H4 (cell line): Measurements from ENCODE around the gene ABLIM2. TPM values are rescaled to one million over a fixed set of nuclear protein-coding genes. Genes with fewer than 3 reads are reported as not detected.

ENCODE experiments used
- DNase-seq: peaks from one replicate; pipeline ENCODE4 v3.0.0-alpha.2; 2015; ENCODE audit warnings: low spot score
- total RNA-seq: library from RNA; depleted of rRNA; stranded (reverse); fragments of >200 nt; shearing (Covaris generic); gene quantifications from 2 replicates; pipeline ENCODE4 v1.2.3, GENCODE V29; 2014

ABLIM2 gene
- total RNA-seq, 1 experiment from 2014 or later: 0.29 TPM

DNA sequence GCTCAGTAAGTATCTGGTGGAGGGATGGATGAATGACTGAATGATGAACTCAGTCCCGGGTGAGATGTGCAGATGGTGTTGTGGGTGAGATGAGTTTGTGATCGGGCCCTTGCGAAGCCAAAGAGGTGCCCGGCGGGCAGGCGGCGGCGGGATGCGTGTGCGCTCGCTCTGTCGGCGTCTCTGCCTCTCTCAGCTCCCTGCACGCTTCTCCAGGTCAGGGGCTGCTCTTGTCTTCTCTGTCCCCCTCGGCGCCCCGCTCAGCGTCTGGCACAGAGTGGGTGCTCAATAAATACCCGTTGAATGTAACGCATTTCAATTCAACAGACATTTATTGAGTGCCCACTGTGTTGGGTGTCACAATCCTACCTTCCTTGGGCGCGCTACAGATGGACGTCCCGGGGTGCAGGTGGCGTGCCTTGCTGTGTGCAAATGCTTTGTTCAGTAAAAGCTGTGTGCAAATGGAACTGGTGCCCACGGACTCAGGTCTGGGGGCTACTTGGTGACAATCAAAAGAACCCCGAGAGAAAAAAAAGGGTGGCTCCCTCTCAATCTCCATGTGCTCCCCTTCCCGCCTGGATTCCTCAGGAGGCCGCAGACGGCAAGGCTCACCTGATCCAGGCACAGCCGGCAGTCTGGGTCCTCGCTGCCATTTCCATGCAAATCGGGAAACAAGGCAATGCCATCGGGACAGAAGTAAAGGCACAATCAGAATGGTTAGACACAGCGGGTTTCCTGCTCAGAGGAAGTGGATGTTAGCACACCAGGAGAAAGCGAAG, 153.4 kb downstream of the ABLIM2 start:
- no peak for DNase-seq

DNA sequence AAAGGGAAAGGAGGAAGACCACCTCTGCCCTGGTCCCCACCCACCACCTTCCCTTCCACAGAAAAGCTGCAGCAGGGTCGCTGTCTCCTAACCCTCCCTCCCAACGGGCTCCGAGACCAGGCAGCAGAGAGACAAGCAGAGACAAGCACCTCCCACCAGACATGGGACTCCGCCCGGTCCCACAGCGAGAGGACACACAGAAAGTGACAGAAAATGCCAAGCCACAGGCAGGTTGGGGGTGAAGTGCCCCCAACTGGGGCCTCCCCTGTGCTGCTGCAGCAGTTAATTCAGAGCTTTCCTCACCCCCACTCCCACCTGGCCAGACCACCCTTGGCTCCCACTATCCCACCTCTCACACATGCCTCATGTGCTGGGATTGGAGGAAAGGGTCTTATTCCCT, 154.5 kb downstream of the ABLIM2 start:
- no peak for DNase-seq

DNA sequence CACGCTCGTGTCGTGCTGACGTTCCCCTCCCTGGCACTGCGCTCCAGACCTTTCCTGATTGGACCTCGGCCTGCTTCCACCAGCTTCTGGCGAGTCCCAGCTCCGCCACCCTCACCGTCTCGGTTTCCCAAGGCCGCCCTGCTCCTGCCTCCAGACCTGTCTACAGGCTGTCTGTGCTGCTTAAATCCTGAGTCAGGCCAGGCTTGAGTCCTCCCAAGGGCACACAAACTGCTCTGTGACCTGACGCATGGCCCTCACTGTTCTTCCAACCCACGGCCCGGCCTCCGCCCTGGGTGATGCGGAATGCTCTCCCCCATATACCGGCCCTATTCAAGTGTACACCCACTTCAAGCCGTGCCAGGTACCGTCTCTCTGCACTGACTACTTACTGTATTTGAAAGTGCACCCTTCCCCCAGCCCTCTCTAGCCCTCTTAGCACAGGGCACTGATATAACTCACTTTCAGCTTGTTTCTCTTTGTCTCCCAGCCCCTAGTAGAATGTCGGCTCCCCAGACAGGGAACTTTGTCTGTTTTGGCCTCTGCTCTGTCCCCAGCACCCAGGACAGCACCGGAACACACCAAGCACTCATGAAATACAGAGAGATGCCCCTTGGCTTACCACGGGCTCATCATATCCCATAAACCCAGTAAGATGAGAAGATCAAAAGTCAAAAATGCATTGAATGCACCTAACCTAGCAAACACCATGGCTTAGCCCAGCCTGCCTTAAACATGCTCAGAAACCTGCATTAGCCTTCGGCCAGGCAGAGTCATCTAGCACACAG, 155.9 kb downstream of the ABLIM2 start:
- DNase-seq: no peak

DNA sequence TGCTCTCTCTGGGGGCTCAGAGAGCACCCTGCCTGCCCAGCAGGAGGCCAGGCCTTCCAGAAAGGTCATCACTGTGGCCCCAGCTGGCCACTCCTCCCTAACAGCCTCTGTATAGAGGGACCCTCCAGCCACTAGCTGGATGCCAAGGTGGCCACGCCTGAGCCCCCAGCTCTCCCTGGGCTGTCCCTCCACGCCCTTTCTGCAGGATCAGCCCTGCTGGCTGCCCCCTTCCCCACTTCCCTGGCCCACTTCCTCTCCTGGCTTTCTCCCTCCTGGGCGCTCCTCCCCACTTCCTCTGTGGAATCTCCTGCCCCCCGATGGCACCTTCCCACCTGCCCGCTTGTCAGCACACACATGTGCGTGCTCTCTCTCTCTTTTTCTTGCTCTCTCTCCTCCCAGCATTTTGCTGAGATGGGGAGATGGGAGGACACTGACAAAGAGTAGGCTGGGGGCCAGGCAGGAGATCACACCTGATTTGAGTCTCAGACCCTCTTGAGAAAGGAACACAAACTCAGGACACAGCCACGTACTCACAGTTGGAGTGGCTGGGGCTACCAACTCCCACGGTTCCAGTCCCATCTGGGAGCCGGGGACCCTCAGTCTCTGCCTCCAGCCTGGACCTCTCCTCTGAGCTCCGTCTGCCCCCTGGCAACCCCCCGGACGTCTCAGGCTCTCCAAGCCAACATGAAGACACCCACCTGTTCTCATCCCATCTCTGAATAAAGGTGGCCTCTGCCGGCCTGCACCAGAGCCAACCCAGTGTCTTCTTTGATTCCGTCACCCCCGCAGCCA, 156.9 kb downstream of the ABLIM2 start:
- DNase-seq: no peak

DNA sequence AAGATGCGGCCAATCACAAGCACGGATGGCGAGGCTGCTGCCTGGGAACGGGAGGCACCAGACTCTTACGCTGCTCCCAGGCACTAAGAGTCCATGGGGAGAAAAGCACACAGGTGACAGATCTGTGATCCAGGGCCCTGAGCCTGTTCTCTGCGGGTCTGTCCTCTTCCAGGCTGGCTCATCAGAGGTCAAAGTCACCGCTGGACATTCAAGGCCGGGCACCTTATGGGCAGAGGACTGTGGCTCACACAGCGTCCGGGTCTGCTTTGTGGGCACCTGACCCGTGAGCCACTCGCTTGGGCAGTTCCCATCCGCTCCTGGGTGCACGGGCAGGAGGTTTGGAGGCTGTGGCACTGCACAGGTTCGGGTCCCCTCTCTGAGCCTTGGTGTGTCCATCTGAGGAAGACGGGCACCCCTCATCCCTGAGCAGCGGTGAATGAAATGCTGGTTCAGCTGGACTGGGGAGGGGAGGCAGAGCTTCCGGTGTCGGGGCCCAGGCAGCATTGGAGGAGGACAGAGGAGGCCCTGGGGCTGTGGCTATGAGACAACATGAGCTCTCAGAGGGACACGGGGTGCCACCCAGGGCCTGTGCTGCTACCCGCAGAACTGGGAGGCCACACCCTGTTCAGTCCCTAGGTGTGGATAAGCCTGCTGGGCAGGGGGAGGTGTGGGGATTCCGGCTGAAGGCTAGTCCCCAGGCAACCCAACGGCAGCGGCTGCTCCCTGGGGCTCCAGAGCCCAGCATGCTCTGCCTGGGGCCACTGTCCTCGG, 157.7 kb downstream of the ABLIM2 start:
- DNase-seq: no peak

DNA sequence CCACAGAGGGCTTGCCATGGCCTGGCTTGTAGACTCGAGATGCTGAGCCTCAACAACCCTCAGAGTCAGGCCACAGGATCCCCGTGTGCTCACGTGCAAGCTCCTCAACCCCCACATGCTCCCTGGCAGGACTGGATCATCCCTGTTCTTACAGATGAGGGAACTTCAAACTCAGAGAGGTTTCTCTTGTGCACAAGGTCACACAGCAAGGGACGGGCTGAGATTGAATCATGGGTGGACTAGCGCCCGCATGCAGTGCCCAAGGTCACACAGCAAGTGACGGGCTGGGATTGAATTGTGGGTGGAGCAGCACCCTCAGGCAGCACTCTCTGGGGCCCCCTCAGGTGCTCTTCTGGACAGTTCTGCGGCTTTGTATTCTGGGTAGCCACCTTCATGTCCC, 158.4 kb downstream of the ABLIM2 start:
- DNase-seq: no peak

DNA sequence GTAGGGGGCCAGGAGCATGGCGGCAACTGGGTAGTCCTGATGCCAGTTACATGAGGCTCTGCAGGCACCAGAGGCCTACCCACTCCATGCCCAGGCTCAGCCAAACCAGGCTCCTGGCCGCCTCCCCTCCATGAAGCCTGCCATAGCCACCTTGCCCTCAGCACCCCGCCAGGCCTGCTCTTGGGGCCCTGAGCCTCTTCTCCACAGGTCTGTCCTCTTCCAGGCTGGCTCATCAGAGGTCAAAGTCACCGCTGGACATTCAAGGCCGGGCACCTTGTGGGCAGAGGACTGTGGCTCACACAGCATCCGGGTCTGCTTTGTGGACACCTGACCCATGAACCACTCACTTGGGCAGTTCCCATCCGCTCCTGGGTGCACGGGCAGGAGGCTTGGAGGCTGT, 158.9 kb downstream of the ABLIM2 start:
- DNase-seq: no peak

DNA sequence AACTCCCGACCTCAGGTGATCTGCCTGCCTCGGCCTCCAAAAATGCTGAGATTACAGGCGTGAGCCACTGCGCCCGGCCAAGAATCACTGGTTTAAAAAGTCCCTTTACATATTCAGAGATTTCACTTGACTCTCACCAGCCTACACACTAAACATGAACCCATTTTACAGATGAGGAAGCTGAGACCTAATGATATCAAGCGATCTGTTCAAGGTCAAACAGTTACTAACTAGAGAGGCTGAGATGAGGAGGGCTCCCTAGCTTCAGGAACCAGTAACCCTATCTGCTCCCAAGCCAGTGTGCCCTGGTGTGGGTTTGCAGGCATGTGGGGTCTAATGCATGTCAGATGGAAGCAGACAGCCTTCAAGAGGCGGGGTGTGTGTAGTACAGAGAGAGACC, 159.3 kb downstream of the ABLIM2 start:
- no peak for DNase-seq

DNA sequence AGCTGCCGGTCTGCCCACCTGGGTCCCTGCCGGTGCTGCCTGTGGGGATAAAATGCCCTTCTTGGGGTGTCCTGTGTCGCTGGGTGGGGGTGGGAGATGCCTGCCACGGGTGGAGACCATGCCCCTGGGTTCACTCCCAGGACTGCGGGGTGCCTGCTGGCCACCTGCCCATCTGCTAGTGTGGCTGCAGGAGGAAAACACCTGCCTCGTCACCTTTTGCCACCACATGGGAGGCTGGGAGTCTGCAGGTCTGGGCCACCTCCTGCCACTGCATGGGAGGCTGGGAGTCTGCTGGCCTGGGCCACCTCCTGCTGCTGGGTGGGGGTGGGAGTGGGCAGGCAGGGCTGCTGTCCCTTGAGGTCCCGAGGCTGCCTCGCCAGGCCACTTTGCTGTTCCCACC, 160.2 kb downstream of the ABLIM2 start:
- no peak for DNase-seq

DNA sequence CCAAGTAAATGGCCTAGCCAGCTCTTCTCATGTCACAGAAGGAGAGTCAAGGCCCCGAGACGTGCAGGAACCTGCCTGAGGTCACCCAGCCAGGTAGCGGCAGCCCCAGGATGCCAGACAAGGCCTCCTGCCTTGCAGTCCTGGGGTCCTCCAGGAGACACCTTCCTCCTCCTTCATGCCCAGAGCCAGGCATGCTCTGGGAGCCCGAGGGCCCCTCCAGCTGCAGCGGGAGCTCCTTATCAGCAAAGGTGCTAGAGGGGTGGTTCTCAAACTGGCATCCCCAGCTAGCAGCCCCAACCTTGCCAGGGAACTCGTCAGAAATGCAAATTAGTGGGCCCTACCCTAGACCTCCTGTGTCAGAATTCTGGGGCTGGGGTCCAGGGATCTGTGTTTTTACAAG, 162.7 kb downstream of the ABLIM2 start:
- no peak for DNase-seq

DNA sequence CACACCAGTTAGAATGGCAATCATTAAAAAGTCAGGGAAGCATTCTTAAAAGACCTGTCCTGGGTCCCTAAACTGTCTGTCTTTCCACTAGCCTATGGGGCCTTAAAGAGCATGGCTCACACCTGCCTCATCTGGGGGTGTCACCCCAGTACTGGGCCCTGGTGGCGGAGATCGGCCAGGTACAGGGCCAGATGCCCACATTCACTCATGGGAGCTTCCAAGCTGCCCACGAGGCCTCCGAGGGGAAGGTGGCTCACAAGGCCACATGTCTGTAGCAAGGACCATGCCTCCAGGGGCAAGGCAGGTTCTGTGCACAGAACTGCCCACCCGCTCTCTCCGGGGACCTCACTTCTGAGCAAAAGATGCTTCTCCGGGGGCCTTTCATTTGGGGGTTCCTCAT, 163.5 kb downstream of the ABLIM2 start:
- no peak for DNase-seq

DNA sequence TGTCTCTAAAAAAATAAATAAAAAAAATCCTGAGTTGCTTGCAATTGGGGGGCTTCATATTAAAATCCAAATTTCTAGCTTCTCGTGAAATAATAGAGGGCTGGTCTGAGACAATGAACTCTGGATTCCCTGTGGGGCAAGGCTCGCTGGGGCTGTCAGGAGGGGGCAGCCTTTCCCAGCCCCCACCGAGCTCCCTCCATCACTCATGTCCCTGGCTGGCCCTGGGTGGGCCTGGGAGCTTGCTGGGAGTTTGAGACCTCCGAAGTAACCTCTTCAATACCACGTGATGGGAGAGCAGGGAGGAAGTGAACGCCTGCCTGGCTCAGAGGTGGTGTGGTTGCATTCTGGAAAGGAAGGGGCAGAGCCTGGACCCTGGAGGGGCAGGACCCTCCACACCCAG, 164.9 kb downstream of the ABLIM2 start:
- DNase-seq: no peak

DNA sequence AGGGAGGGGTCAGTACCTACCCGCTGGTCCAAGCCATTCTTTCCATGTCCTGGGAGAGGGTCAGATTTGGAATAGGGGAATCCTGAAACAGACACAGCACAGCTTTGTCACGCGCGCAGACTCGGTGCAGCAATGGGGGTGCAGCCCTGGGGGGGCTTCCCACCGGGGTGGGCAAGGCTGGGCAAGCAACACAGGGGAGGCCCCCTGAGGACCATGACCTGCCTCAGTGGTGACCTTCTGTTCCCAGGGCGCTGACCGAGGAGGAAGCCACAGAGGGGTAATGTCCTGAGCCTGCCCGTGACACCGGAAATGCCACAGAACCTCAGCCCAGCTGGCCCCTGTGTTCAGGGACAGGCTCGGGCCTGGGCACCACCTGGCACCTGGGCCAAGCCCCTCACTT, 165.8 kb downstream of the ABLIM2 start:
- DNase-seq: no peak

DNA sequence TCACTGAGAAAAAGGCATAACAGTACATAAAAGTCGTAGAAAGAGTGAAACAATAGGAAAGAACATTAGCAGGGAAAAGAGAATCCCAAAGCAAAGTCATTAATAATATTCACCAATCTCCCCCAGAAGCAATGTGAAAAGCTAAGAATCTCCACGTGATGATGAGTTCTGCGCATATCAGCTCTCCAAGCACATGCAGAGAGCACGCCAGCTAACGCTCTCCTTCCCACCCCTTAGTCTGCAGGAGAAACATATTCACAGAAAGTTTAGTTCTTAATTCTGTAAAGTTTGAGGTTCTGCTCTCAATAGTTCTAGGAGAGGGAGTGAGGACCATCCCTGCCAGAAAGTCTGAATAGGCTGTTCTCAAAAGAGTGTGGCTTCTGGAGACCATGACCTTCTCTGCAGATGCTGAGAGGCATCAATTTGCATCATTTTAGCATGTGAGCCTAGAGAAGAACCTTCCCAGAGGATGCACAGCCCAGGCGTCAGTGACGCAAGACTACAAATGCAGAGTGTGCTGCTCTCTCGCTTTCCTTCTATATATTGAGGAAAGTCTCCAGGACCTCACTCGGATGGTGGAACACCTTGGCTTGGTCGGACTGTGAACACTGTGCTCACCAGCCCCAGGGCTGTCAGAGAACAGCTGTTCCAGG, 167.7 kb downstream of the ABLIM2 start:
- DNase-seq: no peak

DNA sequence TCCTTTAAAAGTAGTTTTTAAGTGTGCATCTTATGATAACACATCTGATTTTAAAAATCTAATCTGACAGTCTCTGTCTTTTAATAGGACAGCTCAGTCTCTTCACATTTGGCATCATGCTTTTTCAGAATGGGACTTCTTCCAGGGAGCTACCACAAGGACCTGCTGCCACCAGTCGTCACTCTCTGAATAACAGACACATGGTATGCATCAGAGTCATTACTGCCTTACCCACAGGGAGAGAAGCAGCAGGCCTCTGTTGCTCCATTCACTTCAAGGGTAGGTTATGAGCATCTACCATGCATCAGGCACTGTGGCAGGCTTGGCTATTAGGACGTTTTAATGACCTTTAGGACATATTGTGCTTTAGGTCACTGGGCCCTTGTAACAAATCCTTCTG, 169.0 kb downstream of the ABLIM2 start:
- DNase-seq: no peak

DNA sequence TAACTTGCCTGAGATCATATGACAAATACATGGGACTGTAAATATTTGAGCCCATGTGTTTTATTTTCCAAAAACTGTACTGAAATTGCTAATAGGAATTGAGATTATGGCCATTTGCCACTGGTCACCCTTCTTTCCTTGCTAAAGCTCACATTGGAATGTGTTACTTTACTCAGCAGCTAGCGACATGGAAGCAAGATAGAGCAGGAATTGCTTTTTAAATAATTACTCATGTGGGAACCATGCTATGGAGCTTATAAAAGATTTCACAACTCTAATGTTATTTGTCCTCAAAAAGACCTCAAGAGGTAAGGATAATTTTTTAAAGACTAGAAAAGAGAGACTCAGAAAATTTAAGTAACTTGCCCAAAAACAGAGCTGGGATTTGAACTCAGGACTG, 170.2 kb downstream of the ABLIM2 start:
- DNase-seq: no peak

DNA sequence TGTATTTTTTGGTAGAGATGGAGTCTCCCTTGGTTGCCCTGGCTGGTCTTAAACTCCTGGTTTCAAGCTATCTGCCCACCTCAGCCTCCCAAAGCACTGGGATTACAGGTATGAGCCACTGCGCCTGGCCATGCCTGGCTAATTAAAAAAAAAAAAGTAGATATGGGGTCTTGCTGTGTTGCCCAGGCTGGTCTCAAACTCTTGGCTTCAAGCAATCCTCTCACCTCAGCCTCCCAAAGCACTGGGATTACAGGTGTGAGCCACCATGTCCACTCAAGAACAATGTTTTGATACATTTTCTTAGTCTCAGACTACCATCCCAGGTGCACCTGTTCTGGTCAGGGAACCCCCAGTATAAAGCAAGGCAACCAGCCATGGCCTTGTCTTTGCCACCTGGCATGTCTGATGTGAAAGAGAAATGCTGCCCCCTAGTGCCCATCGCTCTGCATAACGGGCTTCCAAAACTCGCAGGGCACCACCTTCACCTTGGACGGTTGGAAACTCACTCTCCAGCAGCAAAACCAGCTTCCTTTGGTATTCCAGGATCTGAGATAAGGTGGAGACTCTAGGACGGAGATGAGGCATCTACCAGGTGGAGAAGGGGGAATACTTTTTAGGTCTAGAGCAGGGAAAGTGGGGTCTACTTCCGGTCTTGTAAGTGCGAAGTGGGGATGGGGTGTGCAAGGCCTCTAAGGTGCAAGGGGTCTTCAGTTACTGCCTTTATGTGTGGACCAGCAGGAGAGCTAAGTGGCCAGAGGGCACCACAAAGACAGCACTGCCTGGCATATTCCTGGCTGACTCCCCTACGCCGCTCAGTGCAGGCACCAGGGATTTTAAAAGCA, 171.2 kb downstream of the ABLIM2 start:
- DNase-seq: peak; percentile 74

DNA sequence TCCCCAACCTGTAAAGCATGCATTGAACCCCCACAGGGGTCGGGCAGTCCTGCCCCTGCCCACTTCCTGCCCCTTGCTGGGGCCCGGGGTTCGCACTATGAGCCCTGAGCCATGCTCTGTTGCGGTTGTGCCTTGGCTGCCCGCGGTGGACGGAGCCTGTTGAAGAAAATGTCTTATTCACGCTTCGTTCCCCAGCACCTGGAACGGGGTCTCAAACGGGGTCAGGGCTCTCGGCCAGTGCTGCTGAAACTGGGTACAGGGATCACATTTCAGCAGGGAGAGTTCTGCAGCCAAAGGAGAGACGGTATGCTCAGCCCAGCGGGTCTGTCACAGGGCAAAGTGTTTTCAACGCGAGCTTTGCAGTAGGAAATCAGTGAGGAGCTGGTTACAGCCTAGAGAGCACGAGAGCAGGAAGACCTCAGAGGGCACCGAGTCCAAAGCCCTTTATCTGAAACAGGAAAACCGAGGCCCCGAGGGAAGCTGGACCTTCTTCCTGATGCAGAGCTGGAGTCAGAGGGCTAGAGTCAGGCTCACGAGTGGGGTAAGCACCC, 172.6 kb downstream of the ABLIM2 start:
- DNase-seq: no peak

DNA sequence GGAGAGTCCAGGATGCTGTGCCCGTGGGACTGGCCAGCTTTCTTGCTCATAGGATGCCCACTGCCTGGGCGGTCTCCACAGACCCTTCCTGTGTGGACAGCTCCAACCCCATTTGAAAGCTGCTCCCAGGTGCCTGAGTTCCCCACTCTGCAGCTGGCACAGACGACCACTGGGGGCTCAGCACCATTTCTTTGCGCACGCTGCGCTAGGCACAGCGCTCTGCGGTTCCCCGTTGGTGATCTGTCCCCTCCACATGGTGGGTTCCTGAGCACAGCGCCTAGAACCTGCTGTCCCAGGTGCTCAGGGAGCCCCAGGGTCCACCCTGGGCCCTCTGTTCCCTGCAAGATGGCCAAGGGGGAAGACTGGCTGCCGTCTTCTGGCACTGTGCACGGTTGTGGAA, 173.5 kb downstream of the ABLIM2 start:
- DNase-seq: no peak
